ENCODE data around the gene KIAA0408.

- TF ChIP-seq CTCF (conservative IDR thresholded peaks at IDR 0.05 in 1 of 2, IDR thresholded peaks at IDR 0.05 in 1 of 2; ENCODE audit: low read depth in 1 of 2, low read length in 2 of 2) (no peak), EZH2 (IDR thresholded peaks at IDR 0.05; ENCODE audit: low read length, missing control alignments) (no peak)
These were observed 24.5 kb downstream of the KIAA0408 start for GRCh38 chr6:127434651-127435050.

All from fibroblast of lung (primary cell).